OCI-LY7 (cell line): ENCODE results near the gene RRP1B. TPM values are rescaled to one million over a fixed set of nuclear protein-coding genes. Genes with fewer than 3 reads are reported as not detected.

ENCODE experiments used
- BruUV-seq: library from RNA; stranded (reverse); fragments of 400-500 nt; replicated peaks from 2 replicates; lab custom pipeline; 2021; lab: Mats Ljungman, UMichigan
- CTCF ChIA-PET: fragments of 300-600 bp; sonication (Branson Sonifier 250); formaldehyde crosslinking; loops from one replicate; lab custom pipeline; 2022; ENCODE audit warnings: antibody characterized with exemption; ENCODE audit not compliant: unreplicated experiment; lab: Charles Lee
- POLR2A ChIA-PET: fragments of 300-600 bp; sonication (Branson Sonifier 250); formaldehyde crosslinking; loops from one replicate; lab custom pipeline; 2022; ENCODE audit warnings: antibody characterized with exemption; lab: Charles Lee
- DNase-seq: peaks from one replicate; pipeline ENCODE4 v3.0.0-alpha.2; 2015; ENCODE audit warnings: low spot score
- H2AFZ ChIP-seq: fragments of 200-600 bp; sonication (generic), shearing (Covaris generic); 2 replicates; pipeline ENCODE4 v1.6.1; 2014; ENCODE audit warnings: mild to moderate bottlenecking, antibody characterized with exemption, low read length, moderate library complexity
- H3K27ac ChIP-seq: fragments of 200-600 bp; sonication (generic); 2 replicates; pipeline ENCODE4 v1.5.1; 2014; ENCODE audit warnings: mixed run types, low read depth, mild to moderate bottlenecking, moderate library complexity, low read length, inconsistent platforms; ENCODE audit not compliant: poor library complexity, severe bottlenecking
- H3K36me3 ChIP-seq: fragments of 200-600 bp; sonication (generic); 2 replicates; pipeline ENCODE4 v1.6.1; 2014; ENCODE audit warnings: mild to moderate bottlenecking, antibody characterized with exemption, low read length, moderate library complexity, mixed read lengths; ENCODE audit not compliant: insufficient read depth
- H3K4me1 ChIP-seq: fragments of 200-600 bp; sonication (generic); 2 replicates; pipeline ENCODE4 v1.5.1; 2014; ENCODE audit warnings: mild to moderate bottlenecking, low read length; ENCODE audit not compliant: insufficient read depth, poor library complexity, severe bottlenecking
- H3K4me2 ChIP-seq: fragments of 200-600 bp; sonication (generic); 2 replicates; pipeline ENCODE4 v1.6.1; 2014; ENCODE audit warnings: mild to moderate bottlenecking, low read length
- H3K4me3 ChIP-seq: fragments of 200-600 bp; sonication (generic); 2 replicates; pipeline ENCODE4 v1.5.1; 2014; ENCODE audit warnings: mild to moderate bottlenecking, low read depth, low read length; ENCODE audit not compliant: poor library complexity, severe bottlenecking
- H3K79me2 ChIP-seq: fragments of 200-600 bp; sonication (generic); 2 replicates; pipeline ENCODE4 v1.6.1; 2016; ENCODE audit warnings: low read depth, mild to moderate bottlenecking, low read length, moderate library complexity, mixed read lengths; ENCODE audit not compliant: insufficient read depth
- H3K9me2 ChIP-seq: fragments of 200-600 bp; sonication (generic); 2 replicates; pipeline ENCODE4 v1.6.1; 2016; ENCODE audit warnings: mild to moderate bottlenecking, low read length, mixed read lengths; ENCODE audit not compliant: insufficient read depth
- H3K9me3 ChIP-seq: fragments of 200-600 bp; sonication (generic); 2 replicates; pipeline ENCODE4 v1.6.1; 2014; ENCODE audit warnings: mild to moderate bottlenecking, mixed run types, low read length, mixed read lengths
- H4K20me1 ChIP-seq: fragments of 200-600 bp; sonication (generic); 2 replicates; pipeline ENCODE4 v1.6.1; 2014; ENCODE audit warnings: mild to moderate bottlenecking, antibody characterized with exemption, low read length, moderate library complexity, mixed read lengths; ENCODE audit not compliant: insufficient read depth
- EZH2phosphoT487 ChIP-seq: fragments of 200-600 bp; sonication (generic); IDR thresholded peaks from 2 replicates; pipeline ENCODE4 v1.6.1; 2018; ENCODE audit warnings: low read depth, borderline replicate concordance, mild to moderate bottlenecking, mixed run types, antibody characterized with exemption, low read length, moderate library complexity, mixed read lengths
- intact Hi-C: fragments of 100-400 bp; cut with micrococcal nuclease; formaldehyde crosslinking; loops from one replicate; pipeline ENCODE4 v1.10.0; 2022; ENCODE audit not compliant: unreplicated experiment
- total RNA-seq, 2 experiments: library from RNA; depleted of rRNA in 1 of 2; stranded (reverse); fragments of >200 nt in 1 of 2; shearing (Covaris generic) in 1 of 2; gene quantifications; 2 replicates each; pipeline ENCODE4 v1.2.3, GENCODE V29; 2014 to 2022
- TF ChIP-seq, protein P1 (sequence below): fragments of 200-600 bp; sonication (generic); conservative IDR thresholded peaks from 2 replicates; pipeline ENCODE4 v1.5.1; 2014; ENCODE audit warnings: mild to moderate bottlenecking, antibody characterized with exemption, low read length, moderate library complexity, mixed read lengths

The RRP1B gene
- total RNA-seq, 2 experiments from 2014 or later, result 58.6 to 74.5 TPM

DNA sequence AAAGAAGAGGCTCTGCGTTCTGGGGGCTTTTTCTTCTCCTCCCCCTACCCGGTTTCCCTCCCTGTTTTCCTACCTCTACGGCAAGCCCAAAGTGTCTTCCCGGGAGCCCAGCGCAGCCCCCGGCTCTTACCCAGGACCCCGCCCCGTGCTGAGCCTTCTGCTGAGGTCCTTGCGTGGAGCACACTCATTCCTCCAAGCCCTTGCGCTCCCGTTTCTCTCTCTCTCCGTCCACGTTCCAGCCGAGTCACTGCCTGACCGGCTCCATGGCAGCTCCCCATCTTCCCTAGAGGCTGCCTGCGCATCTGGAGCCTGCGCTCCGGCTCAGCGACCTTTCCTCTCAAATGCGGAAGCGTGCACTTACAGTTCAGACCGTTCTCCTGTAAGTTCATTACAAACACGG is 34.6 kb downstream of the RRP1B start:
- peaks cover 77% of the 10 kb centered on the region for H3K36me3 ChIP-seq
- no peaks in the 10 kb centered on the region for H3K79me2 ChIP-seq
- no peak overlapping the region for H2AFZ ChIP-seq
- H3K4me2 ChIP-seq, result no peak overlapping the region
- intact Hi-C loops, result no loop called here
- no peaks in the 10 kb centered on the region for H3K9me2 ChIP-seq
- TF ChIP-seq, protein P1, sequence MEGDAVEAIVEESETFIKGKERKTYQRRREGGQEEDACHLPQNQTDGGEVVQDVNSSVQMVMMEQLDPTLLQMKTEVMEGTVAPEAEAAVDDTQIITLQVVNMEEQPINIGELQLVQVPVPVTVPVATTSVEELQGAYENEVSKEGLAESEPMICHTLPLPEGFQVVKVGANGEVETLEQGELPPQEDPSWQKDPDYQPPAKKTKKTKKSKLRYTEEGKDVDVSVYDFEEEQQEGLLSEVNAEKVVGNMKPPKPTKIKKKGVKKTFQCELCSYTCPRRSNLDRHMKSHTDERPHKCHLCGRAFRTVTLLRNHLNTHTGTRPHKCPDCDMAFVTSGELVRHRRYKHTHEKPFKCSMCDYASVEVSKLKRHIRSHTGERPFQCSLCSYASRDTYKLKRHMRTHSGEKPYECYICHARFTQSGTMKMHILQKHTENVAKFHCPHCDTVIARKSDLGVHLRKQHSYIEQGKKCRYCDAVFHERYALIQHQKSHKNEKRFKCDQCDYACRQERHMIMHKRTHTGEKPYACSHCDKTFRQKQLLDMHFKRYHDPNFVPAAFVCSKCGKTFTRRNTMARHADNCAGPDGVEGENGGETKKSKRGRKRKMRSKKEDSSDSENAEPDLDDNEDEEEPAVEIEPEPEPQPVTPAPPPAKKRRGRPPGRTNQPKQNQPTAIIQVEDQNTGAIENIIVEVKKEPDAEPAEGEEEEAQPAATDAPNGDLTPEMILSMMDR, result no peak
- TF ChIP-seq EZH2phosphoT487, result no peak
- no peak overlapping the region for H3K4me3 ChIP-seq
- no peaks in the 10 kb centered on the region for H3K4me1 ChIP-seq
- no TSS peak for BruUV-seq
- no peak overlapping the region for H3K27ac ChIP-seq
- no peak for DNase-seq
- ChIA-PET POLR2A (no interaction called here), CTCF (no interaction called here)
- H3K9me3 ChIP-seq, result no peaks in the 10 kb centered on the region
- no peaks in the 10 kb centered on the region for H4K20me1 ChIP-seq

DNA sequence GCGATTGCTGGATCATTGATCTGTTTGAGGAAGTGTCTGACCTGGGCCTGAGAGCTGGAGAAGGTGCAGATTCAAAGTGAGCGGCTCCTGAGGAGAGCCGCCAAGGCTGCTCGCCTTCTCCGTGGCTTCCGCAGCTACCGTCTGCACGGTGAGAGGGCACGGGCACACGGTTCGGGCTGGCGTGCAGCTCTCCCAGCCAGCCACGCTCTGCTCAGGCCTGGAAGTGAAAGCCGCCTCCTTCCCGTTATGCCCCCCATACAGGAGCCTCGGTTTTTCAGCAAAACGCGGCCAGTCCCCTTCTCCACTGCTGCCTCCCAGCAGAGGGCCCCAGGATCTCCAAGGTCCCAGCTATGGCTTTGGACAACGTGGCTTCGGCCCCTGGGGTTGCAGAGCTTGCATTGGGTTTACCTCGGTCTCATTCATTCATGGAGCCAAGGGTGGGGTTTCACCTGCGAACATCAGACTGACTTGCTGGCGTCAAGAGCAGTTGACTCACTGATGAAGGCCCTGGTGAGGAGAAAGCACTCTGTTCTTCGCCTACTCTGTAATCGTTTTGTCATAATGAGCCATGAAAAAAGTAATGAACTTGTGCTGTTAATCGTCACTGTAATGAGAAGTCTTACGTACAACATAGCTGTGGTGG is 35.2 kb downstream of the RRP1B start:
- Histone ChIP-seq H3K4me2 (no peak overlapping the region), H3K36me3 (peaks cover 71% of the 10 kb centered on the region), H3K9me2 (no peaks in the 10 kb centered on the region), H3K4me3 (no peak overlapping the region), H2AFZ (no peak overlapping the region), H3K9me3 (no peaks in the 10 kb centered on the region), H3K27ac (no peak overlapping the region), H3K79me2 (no peaks in the 10 kb centered on the region), H3K4me1 (no peaks in the 10 kb centered on the region), H4K20me1 (no peaks in the 10 kb centered on the region)
- POLR2A ChIA-PET, result interaction anchor here (0.6 kb wide), 1 partner anchor 265 kb away, joined by 3 read pairs; no protein-coding TSS in a partner anchor
- intact Hi-C loops, result no loop called here
- TF ChIP-seq EZH2phosphoT487, result no peak
- TF ChIP-seq, protein P1, result no peak
- BruUV-seq, result no TSS peak
- CTCF ChIA-PET, result no interaction called here
- no peak for DNase-seq

DNA sequence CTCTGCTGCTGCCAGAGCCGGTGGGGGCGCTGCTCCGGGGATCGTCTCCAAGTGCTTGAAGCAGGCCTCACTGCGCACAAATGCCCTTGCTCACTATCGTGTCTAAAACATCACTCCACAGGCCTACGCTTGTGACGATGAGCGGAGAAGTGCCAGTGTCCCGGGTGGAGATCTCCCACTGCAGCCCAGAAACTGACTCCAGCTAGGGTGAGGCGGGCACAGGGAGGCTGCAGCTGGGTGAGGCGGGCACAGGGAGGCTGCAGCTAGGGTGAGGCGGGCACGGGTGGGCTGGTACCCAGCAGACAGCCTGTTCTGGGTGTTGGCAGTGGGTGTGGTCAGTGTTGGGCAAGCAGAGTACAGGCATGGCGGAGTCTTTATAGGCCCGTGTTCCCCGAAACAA is 36.9 kb downstream of the RRP1B start:
- Histone ChIP-seq H2AFZ (no peak overlapping the region), H3K27ac (no peak overlapping the region), H3K4me1 (no peaks in the 10 kb centered on the region), H3K9me3 (no peaks in the 10 kb centered on the region), H3K4me3 (no peak overlapping the region), H3K79me2 (no peaks in the 10 kb centered on the region), H3K36me3 (peaks cover 54% of the 10 kb centered on the region), H3K4me2 (no peak overlapping the region), H4K20me1 (no peaks in the 10 kb centered on the region), H3K9me2 (no peaks in the 10 kb centered on the region)
- BruUV-seq, result no TSS peak
- no peak for DNase-seq
- ChIA-PET CTCF (no interaction called here), POLR2A (interaction anchor here (1.0 kb wide), 1 partner anchor 24 kb away, joined by 3 read pairs; no protein-coding TSS in a partner anchor)
- intact Hi-C loops, result no loop called here
- no peak for TF ChIP-seq EZH2phosphoT487
- TF ChIP-seq, protein P1, result no peak
